Measurements from ENCODE around the gene CIZ1. TPM values are rescaled to one million over a fixed set of nuclear protein-coding genes. Genes with fewer than 3 reads are reported as not detected.

Gene CIZ1
- total and polyA plus RNA-seq, 9 of the 15 experiments (the other 6 are each of a cell fraction or from before 2014, with no cell fraction given): 6.6 to 329 (median 87.8) TPM

- TF ChIP-seq CLOCK (CRISPR knock-in tag; IDR thresholded peaks at IDR 0.05; ENCODE audit: borderline replicate concordance) (no peak), E2F6 (IDR thresholded peaks at IDR 0.05; ENCODE audit: borderline replicate concordance in 1 of 2, extremely low read depth in 1 of 2, insufficient read depth in 1 of 2, insufficient read length in 1 of 2, low read depth in 1 of 2, low read length in 1 of 2, poor library complexity in 1 of 2, severe bottlenecking in 1 of 2) (no peak), ZZZ3 (IDR thresholded peaks at IDR 0.05) (no peak), NONO (IDR thresholded peaks at IDR 0.05; ENCODE audit: low read depth in 2 of 2, low read length in 1 of 2) (0 out of 4 replicates have a peak, but pooled peaks of 1 of the 2 experiments have one; percentile 43), TRIM28 (IDR thresholded peaks at IDR 0.05) (no peak), CBX2 (IDR thresholded peaks at IDR 0.05; ENCODE audit: insufficient read depth, low read length, poor library complexity, severe bottlenecking) (no peak), ATF1 (CRISPR knock-in tag; IDR thresholded peaks at IDR 0.05) (no peak), ATF1 (tag; IDR thresholded peaks at IDR 0.05) (peak; percentile 69), ZHX1 (conservative IDR thresholded peaks at IDR 0.05; ENCODE audit: low read length) (no peak), ZBTB11 (CRISPR knock-in tag; IDR thresholded peaks at IDR 0.05) (no peak), BHLHE40 (IDR thresholded peaks at IDR 0.05; ENCODE audit: low read length) (peak; percentile 49; the same call in 1 of the 2 replicates), TSC22D4 (tag; IDR thresholded peaks at IDR 0.05) (no peak), STAT5A (IDR thresholded peaks at IDR 0.05; ENCODE audit: borderline replicate concordance, low read length) (no peak), EWSR1 (IDR thresholded peaks at IDR 0.05; ENCODE audit: borderline replicate concordance, low read depth, partially characterized antibody) (no peak), POLR2B (IDR thresholded peaks at IDR 0.05; ENCODE audit: low read depth, partially characterized antibody) (no peak), ZNF140 (CRISPR knock-in tag; IDR thresholded peaks at IDR 0.05) (no peak)
Measured at GRCh38 chr9:128117613-128118471, 73.5 kb downstream of the CIZ1 start (continued).

All from K562 (cell line).